Activated CD8-positive, alpha-beta memory T cell treated with anti-CD3 and anti-CD28 coated beads, Interleukin-2, amount 10 ng/mL, durations not matched to agents 7 days and 5 days (primary cell): Measurements from ENCODE around the gene KCNK7. TPM values are rescaled to one million over a fixed set of nuclear protein-coding genes. Genes with fewer than 3 reads are reported as not detected.

Source experiments
- ATAC-seq: fragments of 150-1000 bp; cut with Tn5 transposase; one replicate; pipeline ENCODE4 v1.10.0; 2021; ENCODE audit warnings: moderate library complexity
- CTCF ChIA-PET: fragments of 350-600 bp; sonication (Branson Sonifier 250); formaldehyde crosslinking; loops from one replicate; lab custom pipeline; 2021; ENCODE audit warnings: antibody characterized with exemption; lab: Charles Lee
- DNase-seq: peaks from one replicate; pipeline ENCODE4 v3.0.0-alpha.2; 2020
- H3K27ac Mint-ChIP-seq: one replicate; pipeline ENCODE4 v1.8.0; 2021; ENCODE audit warnings: mild to moderate bottlenecking, mixed read lengths
- H3K27me3 Mint-ChIP-seq: one replicate; pipeline ENCODE4 v1.8.0; 2021; ENCODE audit warnings: mixed read lengths
- H3K36me3 Mint-ChIP-seq: one replicate; pipeline ENCODE4 v1.8.0; 2021; ENCODE audit warnings: mild to moderate bottlenecking, mixed read lengths
- H3K4me1 Mint-ChIP-seq: one replicate; pipeline ENCODE4 v1.8.0; 2021; ENCODE audit warnings: mixed read lengths
- H3K4me3 Mint-ChIP-seq: one replicate; pipeline ENCODE4 v1.8.0; 2021; ENCODE audit warnings: mild to moderate bottlenecking, moderate library complexity, mixed read lengths
- H3K9me3 Mint-ChIP-seq: one replicate; pipeline ENCODE4 v1.8.0; 2022; ENCODE audit warnings: low read depth, mixed read lengths
- total RNA-seq, 2 experiments: library from RNA; stranded (reverse); gene quantifications; one replicate each; pipeline ENCODE4 v1.2.3, GENCODE V29; 2021

Gene KCNK7
- total RNA-seq, 2 experiments from 2014 or later = 0.80 to 1.1 TPM

DNA sequence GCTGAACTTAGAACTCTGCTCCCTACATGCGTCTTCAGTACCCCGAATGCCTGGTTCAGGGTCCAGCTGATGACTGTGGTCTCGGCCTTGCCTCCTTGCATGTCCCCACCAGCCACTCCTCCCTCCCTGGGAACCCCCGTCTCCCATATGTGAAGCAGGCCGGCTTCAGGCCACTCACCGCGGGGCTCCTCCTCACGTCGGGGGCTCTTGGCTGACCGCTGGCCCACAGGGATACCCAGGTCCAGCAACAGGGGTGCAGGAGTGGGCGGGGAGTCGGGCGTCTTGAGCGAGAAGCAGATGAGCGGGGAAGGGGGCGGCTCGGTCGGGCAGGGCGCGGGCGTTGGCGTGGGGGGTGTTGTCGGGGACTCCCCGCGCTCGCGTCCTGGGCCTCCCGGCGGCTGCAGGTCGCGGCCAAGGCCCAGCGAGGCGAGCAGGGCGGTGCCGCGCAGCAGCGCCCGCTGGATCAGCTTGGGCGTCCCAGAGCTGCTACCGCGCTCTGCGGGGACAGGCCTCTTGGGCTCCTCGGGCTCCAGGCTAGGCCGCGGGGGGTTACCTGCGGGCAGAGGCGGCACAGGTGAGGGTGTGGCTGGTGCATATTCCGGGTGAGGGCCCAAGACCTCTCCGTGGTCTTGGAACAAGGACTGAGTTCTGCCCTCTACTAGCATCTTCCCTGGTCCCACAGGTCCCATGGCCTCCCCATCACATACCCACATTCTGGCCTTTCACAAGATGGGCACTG is 3.8 kb upstream of the KCNK7 start:
- Mint-ChIP-seq H3K9me3 (no peaks in the 10 kb centered on the region), H3K4me1 (peaks cover 11% of the 10 kb centered on the region), H3K27me3 (no peaks in the 10 kb centered on the region), H3K4me3 (no peak overlapping the region), H3K36me3 (peaks cover 3% of the 10 kb centered on the region), H3K27ac (no peak overlapping the region)
- DNase-seq (no peak), ATAC-seq (no peak)
- CTCF ChIA-PET = interaction anchor here (1.6 to 2.3 kb wide), 2 partner anchors 24 to 59 kb away, joined by 3 to 8 read pairs; no protein-coding TSS in a partner anchor

DNA sequence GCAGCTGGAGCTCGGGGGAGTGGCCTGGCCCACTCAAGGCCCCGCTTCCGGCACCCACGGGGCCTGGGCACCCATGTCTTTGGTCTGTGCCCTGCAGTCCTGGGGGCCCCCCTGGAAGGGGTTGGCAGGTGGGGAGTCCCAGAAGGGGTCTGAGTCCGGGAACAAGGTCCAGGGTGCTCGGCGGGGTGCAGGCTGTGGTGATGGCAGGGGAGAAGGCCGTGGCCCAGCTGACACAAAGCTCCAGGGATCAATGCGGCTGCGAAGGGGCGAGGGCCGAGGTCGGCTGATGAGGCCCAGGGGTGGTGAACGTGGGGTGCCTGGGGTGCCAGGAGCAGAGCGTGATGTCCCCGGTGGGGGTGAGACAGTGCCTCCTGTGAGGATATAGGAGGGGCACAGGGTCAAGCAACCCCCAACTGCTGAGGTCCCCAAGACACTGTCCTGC is 2.7 kb upstream of the KCNK7 start:
- no peak for ATAC-seq
- Mint-ChIP-seq H3K4me1 (peaks cover 14% of the 10 kb centered on the region), H3K4me3 (no peak overlapping the region), H3K27me3 (no peaks in the 10 kb centered on the region), H3K27ac (no peak overlapping the region), H3K9me3 (no peaks in the 10 kb centered on the region), H3K36me3 (no peaks in the 10 kb centered on the region)
- no peak for DNase-seq
- CTCF ChIA-PET = interaction anchor here (1.6 to 2.3 kb wide), 3 partner anchors 10 to 58 kb away, joined by 3 to 9 read pairs (median 8); no protein-coding TSS in a partner anchor

DNA sequence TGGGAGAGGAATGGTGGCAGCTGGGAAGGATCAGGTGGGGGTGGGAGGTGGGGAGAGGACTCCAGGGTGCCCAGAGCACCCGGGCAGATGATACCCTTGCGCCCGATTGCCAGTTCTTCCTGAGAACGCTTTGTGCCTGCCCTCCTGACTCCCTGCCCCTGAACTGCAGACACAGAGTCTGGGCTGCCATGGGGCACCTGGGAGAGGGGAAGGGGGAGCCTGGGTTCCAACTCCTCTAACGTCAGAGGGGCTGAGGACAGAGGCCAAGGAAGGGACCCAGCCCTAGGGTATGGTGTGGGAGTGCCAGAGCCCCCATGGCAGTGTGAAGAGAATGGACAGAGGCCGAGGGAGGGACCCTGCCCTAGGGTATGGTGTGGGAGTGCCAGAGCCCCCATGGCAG is 920 bp upstream of the KCNK7 start:
- Mint-ChIP-seq H3K4me3 (no peak overlapping the region), H3K27me3 (no peaks in the 10 kb centered on the region), H3K27ac (no peak overlapping the region), H3K9me3 (no peaks in the 10 kb centered on the region), H3K36me3 (peaks cover 2% of the 10 kb centered on the region), H3K4me1 (peaks cover 14% of the 10 kb centered on the region)
- DNase-seq (no peak), ATAC-seq (no peak)
- CTCF ChIA-PET = interaction anchor here (0.8 to 12.7 kb wide), 2 partner anchors 24 to 55 kb away, joined by 3 to 209 read pairs; partner anchors contain the start of gene FAM89B

DNA sequence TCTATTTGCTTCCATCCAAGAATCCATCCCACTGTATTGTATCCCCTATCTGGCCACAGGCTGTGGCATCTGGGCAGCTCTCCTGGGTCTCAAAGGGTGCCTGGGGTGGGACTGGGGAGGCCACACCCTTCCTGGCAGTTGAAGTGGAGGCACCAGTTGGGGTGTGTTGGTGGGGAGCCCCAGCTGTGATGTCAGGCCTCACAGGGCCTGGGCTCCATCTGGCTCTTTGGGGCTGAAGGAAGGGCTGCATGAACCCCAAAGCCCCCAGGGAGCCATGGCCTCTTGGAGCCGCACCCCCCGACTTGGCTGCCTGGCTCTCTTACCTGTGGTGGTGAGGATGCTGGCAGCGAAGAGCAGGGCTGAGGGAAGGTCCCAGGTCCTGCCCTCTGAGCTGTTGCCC is 469 bp downstream of the KCNK7 start:
- DNase-seq = no peak
- Mint-ChIP-seq H3K4me3 (no peak overlapping the region), H3K27me3 (no peaks in the 10 kb centered on the region), H3K4me1 (peaks cover 16% of the 10 kb centered on the region), H3K9me3 (no peaks in the 10 kb centered on the region), H3K36me3 (peaks cover 9% of the 10 kb centered on the region), H3K27ac (peak overlapping the region; percentile 77)
- peak; percentile 22 for ATAC-seq
- CTCF ChIA-PET = interaction anchor here (0.8 to 12.7 kb wide), 10 partner anchors 9 to 70 kb away, joined by 3 to 209 read pairs (median 12); partner anchors contain the start of genes EHBP1L1, FAM89B, MAP3K11 and PCNX3

DNA sequence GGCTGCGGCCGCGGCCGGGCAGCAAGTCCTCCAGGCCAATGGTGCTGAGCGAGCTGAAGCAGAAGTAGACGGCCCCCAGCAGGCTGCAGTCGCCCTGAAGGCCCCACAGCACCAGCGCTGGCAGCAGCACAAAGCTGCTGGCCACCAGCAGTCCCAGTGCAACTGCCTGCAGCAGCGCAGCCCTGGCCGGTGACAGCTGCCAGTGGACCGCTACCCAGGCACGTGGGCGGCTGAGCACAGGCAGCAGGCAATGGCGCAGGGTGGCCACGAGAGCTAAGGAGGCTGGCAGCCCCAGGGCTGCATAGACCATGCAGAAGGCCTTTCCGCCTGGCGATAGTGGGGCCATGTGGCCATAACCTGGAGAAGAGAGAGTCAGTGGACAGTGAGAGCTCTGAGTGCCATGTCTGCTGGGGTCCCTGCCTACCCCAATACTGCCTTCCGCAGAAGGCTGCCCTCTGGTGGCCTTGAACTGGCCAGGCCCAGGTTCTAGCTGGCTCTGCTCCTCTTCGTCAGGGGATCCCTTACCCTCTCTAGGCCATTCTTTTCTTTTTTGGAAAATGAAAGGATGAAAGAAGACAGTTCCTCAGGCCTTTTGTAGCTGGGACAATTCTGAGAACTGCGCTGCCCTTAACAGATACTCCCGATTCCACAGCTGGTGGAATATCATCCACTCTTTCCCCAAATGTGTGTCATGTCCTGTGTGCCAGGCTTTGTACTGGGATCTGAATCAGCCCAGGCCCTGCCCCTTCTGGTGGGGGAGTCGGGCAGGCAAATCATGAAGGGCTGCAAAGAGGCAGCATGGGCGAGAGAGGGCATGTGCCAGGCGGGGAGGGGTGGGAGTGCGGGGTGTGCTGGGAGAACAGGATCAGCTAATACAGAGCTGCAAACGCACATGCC is 1.8 kb downstream of the KCNK7 start:
- ATAC-seq = peak; percentile 61
- Mint-ChIP-seq H3K27ac (peak overlapping the region; percentile 49), H3K27me3 (no peaks in the 10 kb centered on the region), H3K36me3 (peaks cover 9% of the 10 kb centered on the region), H3K4me1 (peaks cover 24% of the 10 kb centered on the region), H3K4me3 (no peak overlapping the region), H3K9me3 (no peaks in the 10 kb centered on the region)
- CTCF ChIA-PET = interaction anchor here (0.7 to 12.7 kb wide), 24 partner anchors 10 to 265 kb away, joined by 3 to 209 read pairs (median 6); partner anchors contain the start of genes EHBP1L1, FAM89B, LTBP3 and MAP3K11
- DNase-seq = peak; percentile 63

DNA sequence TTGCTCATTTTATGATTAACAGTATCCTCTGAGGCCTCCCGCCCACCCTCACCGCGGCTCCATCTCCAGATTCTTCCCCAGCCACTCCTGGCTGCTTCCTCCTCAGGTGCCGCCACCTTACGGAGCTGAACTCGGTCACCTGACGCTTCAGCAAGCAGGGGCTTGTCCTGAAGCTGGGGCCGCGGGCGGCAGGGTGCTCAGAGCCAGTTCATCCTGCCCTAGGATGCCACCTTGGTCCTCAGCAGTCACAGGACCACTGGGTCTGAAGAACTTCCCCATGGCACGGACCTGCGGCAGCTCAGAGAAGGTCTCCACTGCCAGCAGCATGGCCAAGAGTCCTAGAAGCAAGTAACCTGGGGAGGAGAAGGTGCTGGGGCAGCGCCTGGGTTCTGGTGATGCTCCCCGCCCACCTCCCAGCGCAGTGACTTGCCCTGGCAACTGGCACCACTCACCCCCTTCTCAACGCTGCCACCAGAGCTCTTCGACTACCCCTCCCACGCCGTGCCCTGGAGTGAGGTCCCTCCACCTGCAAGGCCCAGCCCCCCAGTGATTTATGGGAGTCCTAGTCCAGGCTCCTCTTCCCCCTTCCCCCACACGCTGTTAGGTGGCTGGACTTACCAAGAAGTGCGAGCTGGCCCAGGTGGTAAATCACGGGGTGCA is 2.6 kb downstream of the KCNK7 start:
- Mint-ChIP-seq H3K27me3 (no peaks in the 10 kb centered on the region), H3K4me3 (no peak overlapping the region), H3K27ac (no peak overlapping the region), H3K4me1 (peaks cover 32% of the 10 kb centered on the region), H3K9me3 (no peaks in the 10 kb centered on the region), H3K36me3 (peaks cover 9% of the 10 kb centered on the region)
- CTCF ChIA-PET = interaction anchor here (1.1 to 12.7 kb wide), 17 partner anchors 10 to 264 kb away, joined by 3 to 209 read pairs (median 10); partner anchors contain the start of genes EHBP1L1, FAM89B, LTBP3 and MAP3K11
- ATAC-seq (no peak), DNase-seq (no peak)

DNA sequence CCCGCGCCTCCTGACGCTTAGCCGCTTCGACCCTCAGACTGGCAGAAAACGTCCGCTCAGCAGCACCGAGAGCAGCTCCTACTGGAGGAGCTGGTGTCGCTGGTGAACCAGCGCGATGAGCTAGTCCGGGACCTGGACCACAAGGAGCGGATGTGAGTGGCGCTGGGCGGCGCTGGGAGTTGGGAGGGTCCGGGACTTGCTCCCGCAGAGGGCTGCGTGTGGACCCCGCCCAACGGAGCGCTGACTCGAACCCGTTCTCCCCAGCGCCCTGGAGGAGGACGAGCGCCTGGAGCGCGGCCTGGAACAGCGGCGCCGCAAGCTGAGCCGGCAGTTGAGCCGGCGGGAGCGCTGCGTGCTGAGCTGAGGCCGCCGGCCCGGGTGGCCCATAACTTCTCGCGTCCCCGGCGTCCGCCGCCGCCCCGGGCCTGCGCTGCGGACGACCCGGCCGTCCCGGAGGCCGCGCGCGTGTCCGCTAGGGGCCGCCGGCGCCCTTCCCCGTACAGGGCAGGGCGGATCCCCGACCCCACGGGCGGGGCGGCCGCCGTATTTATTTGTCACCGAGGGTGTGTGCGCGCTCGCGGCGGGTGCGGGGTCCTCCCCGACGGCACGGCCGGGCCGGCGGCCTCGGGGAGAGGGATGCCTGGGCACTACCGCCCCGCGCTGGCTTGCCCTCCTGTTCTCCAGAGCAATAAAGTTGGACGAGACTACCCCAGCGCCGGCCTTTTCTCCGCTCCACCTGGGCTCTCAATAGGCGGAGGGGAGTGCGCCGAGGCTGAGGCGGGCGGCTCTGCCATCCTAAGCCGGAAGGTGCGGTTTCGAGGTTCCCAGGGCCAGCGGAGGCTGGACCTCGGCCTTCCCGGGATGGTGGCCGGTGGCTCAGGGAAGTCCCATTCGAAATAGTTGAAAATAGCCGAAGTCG is 3.4 kb downstream of the KCNK7 start:
- H3K27ac Mint-ChIP-seq = no peak overlapping the region
- no peak for DNase-seq
- no peaks in the 10 kb centered on the region for H3K9me3 Mint-ChIP-seq
- no peak for ATAC-seq
- peaks cover 10% of the 10 kb centered on the region for H3K36me3 Mint-ChIP-seq
- CTCF ChIA-PET = interaction anchor here (1.0 to 12.7 kb wide), 10 partner anchors 14 to 51 kb away, joined by 3 to 209 read pairs (median 16); partner anchors contain the start of genes EHBP1L1, FAM89B, MAP3K11 and PCNX3
- peaks cover 40% of the 10 kb centered on the region for H3K4me1 Mint-ChIP-seq
- no peaks in the 10 kb centered on the region for H3K27me3 Mint-ChIP-seq
- no peak overlapping the region for H3K4me3 Mint-ChIP-seq

DNA sequence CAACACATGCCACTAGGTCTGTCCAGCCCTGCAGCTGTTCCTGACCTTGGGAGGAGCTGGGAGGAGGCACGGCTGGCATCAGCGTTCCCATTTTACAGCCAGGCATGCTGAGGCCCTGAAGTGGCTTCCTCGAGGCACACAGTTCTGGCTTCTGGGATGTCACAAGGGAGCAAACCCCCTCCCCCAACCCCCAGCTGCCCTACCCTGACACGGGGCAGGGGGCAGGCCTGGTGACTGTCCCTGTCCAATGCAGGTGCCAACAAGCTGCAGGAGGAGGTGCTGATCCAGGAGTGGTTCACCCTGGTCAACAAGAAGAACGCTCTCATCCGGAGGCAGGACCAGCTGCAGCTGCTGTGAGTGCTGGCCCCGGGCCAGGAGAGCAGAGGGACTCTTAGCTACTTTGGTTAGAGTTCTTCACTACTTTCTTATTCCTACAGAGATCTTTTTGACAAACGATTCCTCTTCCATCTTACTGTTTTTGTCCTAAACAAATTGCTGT is 5.3 kb downstream of the KCNK7 start:
- peaks cover 47% of the 10 kb centered on the region for H3K4me1 Mint-ChIP-seq
- H3K27ac Mint-ChIP-seq = peak overlapping the region; percentile 64
- ATAC-seq (no peak), DNase-seq (no peak)
- no peaks in the 10 kb centered on the region for H3K9me3 Mint-ChIP-seq
- no peak overlapping the region for H3K4me3 Mint-ChIP-seq
- H3K27me3 Mint-ChIP-seq = no peaks in the 10 kb centered on the region
- CTCF ChIA-PET = interaction anchor here (1.0 to 12.7 kb wide), 12 partner anchors 12 to 64 kb away, joined by 3 to 209 read pairs (median 6); partner anchors contain the start of genes EHBP1L1, FAM89B, MAP3K11 and PCNX3
- H3K36me3 Mint-ChIP-seq = peaks cover 17% of the 10 kb centered on the region

DNA sequence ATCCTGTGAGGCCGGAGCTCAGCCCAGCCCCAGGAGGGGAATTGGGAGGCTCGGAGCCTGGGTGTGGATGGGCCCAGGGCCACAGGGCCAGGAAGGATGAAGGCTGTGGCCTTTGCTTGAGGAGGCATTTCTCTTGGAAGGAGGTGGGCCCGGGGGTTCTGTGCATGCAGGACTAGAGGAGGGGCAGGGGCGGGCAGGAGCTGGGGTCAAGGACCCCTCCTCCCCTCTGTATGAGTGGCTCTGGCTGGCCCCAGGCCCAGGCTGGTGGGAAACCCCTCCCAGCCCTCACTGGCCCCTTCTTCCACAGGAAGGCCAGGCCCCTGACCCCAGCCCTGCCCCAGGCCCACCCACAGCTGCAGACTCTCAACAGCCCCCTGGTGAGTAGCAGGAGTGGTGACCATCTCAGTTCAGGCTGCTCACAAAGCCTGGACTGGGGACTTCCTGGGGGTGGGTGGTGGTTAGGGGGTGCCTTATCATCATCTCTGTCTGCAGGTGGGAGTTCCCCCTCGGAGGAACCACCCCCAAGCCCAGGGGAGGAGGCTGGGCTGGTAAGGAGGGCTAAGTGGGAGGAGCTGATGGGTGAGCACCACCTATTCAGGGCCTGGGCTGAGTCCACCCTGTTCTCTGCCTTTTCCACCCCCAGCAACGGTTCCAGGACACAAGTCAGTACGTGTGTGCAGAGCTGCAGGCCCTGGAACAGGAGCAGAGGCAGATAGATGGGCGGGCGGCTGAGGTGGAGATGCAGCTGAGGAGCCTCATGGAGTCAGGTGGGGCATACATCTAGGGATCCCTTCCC is 6.0 kb downstream of the KCNK7 start:
- CTCF ChIA-PET = interaction anchor here (1.0 to 12.7 kb wide), 14 partner anchors 12 to 170 kb away, joined by 3 to 209 read pairs (median 6); partner anchors contain the start of genes EHBP1L1, FAM89B, MAP3K11 and PCNX3
- Mint-ChIP-seq H3K4me3 (no peak overlapping the region), H3K36me3 (peaks cover 17% of the 10 kb centered on the region), H3K4me1 (peaks cover 42% of the 10 kb centered on the region), H3K9me3 (no peaks in the 10 kb centered on the region), H3K27ac (peak overlapping the region; percentile 96), H3K27me3 (no peaks in the 10 kb centered on the region)
- ATAC-seq (no peak), DNase-seq (peak; percentile 72)

DNA sequence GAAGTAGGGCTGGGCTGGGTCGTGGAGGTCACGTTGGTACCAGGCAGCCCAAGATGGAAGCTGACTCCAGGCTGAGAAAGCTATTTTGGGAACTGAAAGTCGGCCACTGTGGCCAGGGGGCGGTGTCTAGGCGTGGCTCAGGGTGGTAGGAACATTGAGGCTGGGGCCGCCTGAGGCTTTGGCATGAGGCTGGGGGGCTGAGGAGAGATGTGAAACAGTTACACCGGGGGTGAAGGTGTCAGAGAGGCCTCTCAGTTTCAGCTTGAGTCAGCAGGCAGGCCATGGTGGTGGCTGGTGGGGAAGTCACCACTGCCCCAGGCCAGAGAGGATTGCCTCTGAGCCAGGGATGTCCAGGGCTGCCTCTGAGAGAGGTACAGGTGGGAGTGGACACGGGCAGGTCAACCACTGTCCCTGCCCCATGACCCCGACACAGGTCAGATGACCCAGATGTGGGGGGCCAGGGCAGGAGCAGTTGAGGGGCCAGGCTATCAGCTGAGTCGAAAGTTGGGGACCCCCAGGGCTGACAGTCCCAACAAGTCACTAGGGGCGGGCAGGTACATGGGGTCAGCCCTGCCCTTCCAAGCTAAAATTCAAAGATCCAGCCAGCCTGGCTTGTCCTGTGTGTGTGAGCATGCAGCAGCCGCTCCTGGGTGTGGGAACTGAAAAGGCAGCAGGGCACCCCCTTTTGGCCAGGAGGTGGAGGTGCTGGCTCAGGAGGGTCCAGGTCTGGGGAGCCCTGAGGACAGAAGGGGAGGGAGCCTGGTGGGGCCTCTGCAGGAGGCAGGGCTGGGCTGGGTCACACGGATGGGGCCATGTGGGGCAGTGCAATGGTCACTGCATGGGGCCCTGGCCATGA is 7.2 kb downstream of the KCNK7 start:
- CTCF ChIA-PET = interaction anchor here (0.6 to 12.7 kb wide), 25 partner anchors 9 to 729 kb away, joined by 3 to 209 read pairs (median 6); partner anchors contain the start of genes CDC42EP2, EHBP1L1, FAM89B and MAP3K11

More for the DNA sequence above, 7.2 kb downstream of the KCNK7 start:
- peaks cover 49% of the 10 kb centered on the region for H3K4me1 Mint-ChIP-seq
- DNase-seq (peak; percentile 93), ATAC-seq (peak; percentile 85)
- H3K27me3 Mint-ChIP-seq = no peaks in the 10 kb centered on the region
- H3K9me3 Mint-ChIP-seq = no peaks in the 10 kb centered on the region
- H3K36me3 Mint-ChIP-seq = peaks cover 24% of the 10 kb centered on the region
- H3K27ac Mint-ChIP-seq = peak overlapping the region; percentile 96
- peak overlapping the region; percentile 37 for H3K4me3 Mint-ChIP-seq
